PC-9 (cell line): ENCODE data around the gene INHA.

Source experiments
- EZH2 ChIP-seq: fragments of 200-600 bp; sonication (generic); IDR thresholded peaks from 2 replicates; pipeline ENCODE4 v1.8.0; 2017; ENCODE audit warnings: antibody characterized with exemption, low read depth
- TF ChIP-seq, protein P1 (sequence below): fragments of 200-600 bp; sonication (generic); conservative IDR thresholded peaks from 2 replicates; pipeline ENCODE4 v1.6.1; 2017; ENCODE audit warnings: mixed run types, antibody characterized with exemption, mild to moderate bottlenecking, moderate library complexity

GRCh38 chr2:219545295-219545942, 26.7 kb upstream of the INHA start:
- TF ChIP-seq, protein P1, sequence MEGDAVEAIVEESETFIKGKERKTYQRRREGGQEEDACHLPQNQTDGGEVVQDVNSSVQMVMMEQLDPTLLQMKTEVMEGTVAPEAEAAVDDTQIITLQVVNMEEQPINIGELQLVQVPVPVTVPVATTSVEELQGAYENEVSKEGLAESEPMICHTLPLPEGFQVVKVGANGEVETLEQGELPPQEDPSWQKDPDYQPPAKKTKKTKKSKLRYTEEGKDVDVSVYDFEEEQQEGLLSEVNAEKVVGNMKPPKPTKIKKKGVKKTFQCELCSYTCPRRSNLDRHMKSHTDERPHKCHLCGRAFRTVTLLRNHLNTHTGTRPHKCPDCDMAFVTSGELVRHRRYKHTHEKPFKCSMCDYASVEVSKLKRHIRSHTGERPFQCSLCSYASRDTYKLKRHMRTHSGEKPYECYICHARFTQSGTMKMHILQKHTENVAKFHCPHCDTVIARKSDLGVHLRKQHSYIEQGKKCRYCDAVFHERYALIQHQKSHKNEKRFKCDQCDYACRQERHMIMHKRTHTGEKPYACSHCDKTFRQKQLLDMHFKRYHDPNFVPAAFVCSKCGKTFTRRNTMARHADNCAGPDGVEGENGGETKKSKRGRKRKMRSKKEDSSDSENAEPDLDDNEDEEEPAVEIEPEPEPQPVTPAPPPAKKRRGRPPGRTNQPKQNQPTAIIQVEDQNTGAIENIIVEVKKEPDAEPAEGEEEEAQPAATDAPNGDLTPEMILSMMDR, result no peak
- TF ChIP-seq EZH2, result no peak
